HG03442 (cell line): Measurements from ENCODE around the gene RDH11.

Experiments
- ATAC-seq: cut with Tn5 transposase; IDR thresholded peaks from one replicate; pipeline ENCODE4 v1.9.1; 2021; ENCODE audit warnings: mild to moderate bottlenecking, moderate library complexity; ENCODE audit not compliant: unreplicated experiment

The RDH11 gene

GRCh38 chr14:67650694-67651093, 44.9 kb downstream of the RDH11 start:
- ATAC-seq, result no peak

DNA sequence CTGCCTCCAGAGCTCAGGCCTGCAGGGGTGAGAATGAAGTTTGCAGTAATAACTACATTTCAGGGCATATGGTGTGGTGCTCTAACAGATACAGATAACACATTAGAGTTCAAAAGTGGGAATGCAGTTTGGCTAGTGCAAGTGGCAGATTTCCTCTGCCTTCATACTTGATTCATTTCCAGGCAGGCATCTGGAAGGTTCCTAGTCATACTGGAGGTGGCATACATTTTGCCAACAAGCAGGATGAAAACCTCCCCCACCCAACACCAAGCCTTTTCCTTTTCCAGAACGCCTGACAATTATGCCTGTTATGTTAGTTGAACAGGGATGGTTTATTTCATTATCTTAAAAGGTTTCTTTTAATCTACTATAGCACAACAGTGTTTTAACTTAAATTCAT, 45.4 kb downstream of the RDH11 start:
- ATAC-seq, result no peak

- no peak for ATAC-seq
Observed at GRCh38 chr14:67646131-67646530, 49.4 kb downstream of the RDH11 start.

GRCh38 chr14:67645414-67645813, 50.1 kb downstream of the RDH11 start:
- ATAC-seq, result no peak

- ATAC-seq, result no peak
Observed at GRCh38 chr14:67644428-67644827, 51.1 kb downstream of the RDH11 start.

GRCh38 chr14:67643713-67644112, 51.9 kb downstream of the RDH11 start:
- no peak for ATAC-seq

DNA sequence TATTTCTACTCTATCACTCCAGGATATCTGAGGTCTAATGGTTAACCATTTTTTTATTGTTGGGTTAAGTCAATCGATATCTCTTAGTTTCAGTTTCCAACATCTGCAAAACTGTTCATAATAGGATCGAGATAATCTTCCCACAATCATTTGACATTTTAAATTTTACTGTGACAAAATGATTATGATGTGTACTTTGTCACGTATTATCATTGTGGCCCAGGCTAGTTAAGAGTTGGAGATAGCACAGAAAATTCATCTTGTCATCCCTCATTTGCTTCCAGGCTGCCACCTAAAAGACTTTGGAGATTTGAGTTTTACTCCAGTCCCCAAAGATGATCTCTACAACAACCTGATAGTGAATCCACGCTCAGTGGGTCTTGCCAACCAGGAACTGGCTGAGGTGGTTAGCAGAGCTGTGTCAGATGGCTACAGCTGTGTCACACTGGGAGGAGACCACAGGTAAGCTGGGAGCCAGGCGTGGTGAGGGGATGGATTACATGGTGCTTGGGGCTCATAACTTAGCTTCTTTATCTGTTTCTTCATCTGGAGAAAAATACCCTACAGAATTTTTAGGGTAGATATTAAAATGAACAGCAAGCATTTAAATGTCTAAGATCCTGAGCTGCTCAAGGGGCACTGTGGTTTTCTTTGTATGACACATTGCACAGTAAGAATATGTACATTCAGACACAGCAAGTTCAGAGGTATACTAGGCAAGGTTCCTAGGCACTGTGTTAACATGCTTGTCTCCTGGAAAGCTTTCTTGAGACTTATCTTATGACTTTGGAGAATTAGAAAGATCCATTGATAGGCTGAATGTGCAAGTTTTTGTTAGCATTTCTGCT, 53.4 kb downstream of the RDH11 start:
- no peak for ATAC-seq

- no peak for ATAC-seq
Observed at GRCh38 chr14:67641480-67641879, 54.1 kb downstream of the RDH11 start.

DNA sequence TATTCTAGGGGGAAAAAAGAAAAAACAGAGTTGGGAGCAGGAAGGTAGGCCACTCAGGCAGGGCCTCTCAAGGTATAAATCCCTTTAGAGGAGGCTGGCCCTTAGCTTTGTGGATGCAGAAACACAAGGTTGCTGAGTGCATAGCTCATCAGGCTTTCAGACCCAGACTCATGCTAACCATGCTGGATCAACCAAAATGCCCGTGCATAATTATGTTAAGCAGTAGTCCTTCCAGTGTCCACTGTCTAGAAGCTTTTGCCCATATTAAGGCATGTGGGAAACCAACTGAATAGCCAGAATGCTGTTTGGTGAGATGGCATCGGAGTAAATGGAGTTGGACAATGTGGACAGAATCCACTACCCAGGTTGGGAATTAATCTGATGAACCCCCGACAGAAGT, 56.9 kb downstream of the RDH11 start:
- no peak for ATAC-seq

- ATAC-seq, result peak; percentile 65
Observed at GRCh38 chr14:67636361-67636919, 59.1 kb downstream of the RDH11 start.

- no peak for ATAC-seq
Observed at GRCh38 chr14:67633451-67634147, 62.0 kb downstream of the RDH11 start.

DNA sequence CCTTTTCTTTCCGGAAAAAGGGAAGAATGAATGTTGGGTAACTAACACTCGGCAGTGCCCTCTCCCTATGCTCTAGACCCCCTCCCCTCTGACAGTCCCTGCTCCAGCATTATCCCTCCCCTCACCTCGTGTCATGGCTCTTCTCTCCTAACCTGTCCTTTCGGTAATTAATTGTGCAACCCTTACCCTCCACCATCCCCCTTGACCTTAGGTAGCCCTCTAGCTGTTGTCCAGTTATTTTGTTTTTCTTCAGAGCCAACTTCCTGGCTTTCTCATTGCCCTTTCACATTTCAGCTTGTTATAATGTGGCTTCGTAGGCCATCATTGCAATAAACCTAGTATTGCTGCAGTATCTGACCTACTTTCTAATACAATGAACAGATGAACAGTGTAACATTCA, 64.6 kb downstream of the RDH11 start:
- ATAC-seq, result no peak

DNA sequence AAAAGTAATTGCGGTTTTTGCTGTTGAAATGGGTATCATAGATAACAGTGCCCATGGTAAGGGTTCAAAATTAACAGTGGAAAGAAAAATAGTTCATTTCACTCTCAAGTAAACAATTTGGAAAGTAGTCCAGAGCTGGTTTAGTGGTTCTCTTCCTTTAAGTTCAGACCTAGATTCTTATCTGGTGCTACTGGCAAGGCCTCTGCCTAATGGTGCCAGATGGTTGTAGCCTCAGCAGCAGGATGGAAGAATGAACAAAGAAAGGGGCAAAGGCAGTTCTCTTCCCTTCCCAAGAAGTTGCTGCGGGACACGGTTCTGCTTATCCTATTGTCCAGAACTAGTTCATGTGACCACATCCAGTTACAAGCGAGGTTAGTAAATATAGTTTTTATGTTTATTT, 65.4 kb downstream of the RDH11 start:
- no peak for ATAC-seq

- ATAC-seq, result no peak
Observed at GRCh38 chr14:67627519-67627918, 68.0 kb downstream of the RDH11 start.
